ENCODE measurements around the gene TAF10.

DNA sequence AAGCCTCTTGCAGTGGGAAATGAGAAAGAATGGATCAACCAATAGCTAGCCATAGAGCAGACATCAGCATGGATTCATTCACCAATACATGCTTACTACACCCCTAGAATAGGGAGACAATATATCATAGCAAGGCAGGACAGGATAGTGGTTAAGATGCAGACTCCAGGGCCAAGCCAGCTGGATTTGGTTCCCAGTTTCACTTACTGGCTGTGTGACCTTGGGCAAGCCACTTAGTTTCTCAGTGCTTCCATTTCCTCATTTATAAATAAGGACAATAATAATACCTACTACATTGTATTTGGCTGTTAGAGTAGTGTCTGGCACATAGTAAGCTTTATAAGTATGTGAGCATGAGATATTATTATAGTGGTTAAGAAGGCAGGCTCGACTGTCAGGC lies 36.5 kb upstream of the TAF10 start:
- TF ChIP-seq, protein P1, sequence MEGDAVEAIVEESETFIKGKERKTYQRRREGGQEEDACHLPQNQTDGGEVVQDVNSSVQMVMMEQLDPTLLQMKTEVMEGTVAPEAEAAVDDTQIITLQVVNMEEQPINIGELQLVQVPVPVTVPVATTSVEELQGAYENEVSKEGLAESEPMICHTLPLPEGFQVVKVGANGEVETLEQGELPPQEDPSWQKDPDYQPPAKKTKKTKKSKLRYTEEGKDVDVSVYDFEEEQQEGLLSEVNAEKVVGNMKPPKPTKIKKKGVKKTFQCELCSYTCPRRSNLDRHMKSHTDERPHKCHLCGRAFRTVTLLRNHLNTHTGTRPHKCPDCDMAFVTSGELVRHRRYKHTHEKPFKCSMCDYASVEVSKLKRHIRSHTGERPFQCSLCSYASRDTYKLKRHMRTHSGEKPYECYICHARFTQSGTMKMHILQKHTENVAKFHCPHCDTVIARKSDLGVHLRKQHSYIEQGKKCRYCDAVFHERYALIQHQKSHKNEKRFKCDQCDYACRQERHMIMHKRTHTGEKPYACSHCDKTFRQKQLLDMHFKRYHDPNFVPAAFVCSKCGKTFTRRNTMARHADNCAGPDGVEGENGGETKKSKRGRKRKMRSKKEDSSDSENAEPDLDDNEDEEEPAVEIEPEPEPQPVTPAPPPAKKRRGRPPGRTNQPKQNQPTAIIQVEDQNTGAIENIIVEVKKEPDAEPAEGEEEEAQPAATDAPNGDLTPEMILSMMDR (IDR thresholded peaks at IDR 0.05; ENCODE audit: low read depth, low read length, missing input control), result no peak
- TF ChIP-seq JUND (IDR thresholded peaks at IDR 0.05) (no peak), RAD21 (IDR thresholded peaks at IDR 0.05) (no peak), SP1 (IDR thresholded peaks at IDR 0.05) (no peak)
- TF ChIP-seq, protein P2, sequence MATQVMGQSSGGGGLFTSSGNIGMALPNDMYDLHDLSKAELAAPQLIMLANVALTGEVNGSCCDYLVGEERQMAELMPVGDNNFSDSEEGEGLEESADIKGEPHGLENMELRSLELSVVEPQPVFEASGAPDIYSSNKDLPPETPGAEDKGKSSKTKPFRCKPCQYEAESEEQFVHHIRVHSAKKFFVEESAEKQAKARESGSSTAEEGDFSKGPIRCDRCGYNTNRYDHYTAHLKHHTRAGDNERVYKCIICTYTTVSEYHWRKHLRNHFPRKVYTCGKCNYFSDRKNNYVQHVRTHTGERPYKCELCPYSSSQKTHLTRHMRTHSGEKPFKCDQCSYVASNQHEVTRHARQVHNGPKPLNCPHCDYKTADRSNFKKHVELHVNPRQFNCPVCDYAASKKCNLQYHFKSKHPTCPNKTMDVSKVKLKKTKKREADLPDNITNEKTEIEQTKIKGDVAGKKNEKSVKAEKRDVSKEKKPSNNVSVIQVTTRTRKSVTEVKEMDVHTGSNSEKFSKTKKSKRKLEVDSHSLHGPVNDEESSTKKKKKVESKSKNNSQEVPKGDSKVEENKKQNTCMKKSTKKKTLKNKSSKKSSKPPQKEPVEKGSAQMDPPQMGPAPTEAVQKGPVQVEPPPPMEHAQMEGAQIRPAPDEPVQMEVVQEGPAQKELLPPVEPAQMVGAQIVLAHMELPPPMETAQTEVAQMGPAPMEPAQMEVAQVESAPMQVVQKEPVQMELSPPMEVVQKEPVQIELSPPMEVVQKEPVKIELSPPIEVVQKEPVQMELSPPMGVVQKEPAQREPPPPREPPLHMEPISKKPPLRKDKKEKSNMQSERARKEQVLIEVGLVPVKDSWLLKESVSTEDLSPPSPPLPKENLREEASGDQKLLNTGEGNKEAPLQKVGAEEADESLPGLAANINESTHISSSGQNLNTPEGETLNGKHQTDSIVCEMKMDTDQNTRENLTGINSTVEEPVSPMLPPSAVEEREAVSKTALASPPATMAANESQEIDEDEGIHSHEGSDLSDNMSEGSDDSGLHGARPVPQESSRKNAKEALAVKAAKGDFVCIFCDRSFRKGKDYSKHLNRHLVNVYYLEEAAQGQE (IDR thresholded peaks at IDR 0.05), result no peak
- TF ChIP-seq, protein P3, sequence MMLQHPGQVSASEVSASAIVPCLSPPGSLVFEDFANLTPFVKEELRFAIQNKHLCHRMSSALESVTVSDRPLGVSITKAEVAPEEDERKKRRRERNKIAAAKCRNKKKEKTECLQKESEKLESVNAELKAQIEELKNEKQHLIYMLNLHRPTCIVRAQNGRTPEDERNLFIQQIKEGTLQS (IDR thresholded peaks at IDR 0.05), result no peak
